Measurements from ENCODE around the gene LRP8.

- no peak for TF ChIP-seq RAD21 (CRISPR knock-in tag; IDR thresholded peaks at IDR 0.05)
- no peak for TF ChIP-seq RFXANK (CRISPR knock-in tag; IDR thresholded peaks at IDR 0.05)
- no peak for TF ChIP-seq MZF1 (CRISPR knock-in tag; IDR thresholded peaks at IDR 0.05; ENCODE audit: borderline replicate concordance)
- no peak for TF ChIP-seq KLF6 (CRISPR knock-in tag; IDR thresholded peaks at IDR 0.05)
- no peak for TF ChIP-seq CTCF (CRISPR knock-in tag; IDR thresholded peaks at IDR 0.05)
- TF ChIP-seq POLR2AphosphoS2 (IDR thresholded peaks at IDR 0.05; ENCODE audit: low read depth, low read length), result no peak
- TF ChIP-seq SNAPC4 (CRISPR knock-in tag; IDR thresholded peaks at IDR 0.05), result no peak
- TF ChIP-seq POLR2A (IDR thresholded peaks at IDR 0.05; ENCODE audit: insufficient read depth in 1 of 2, low read depth in 2 of 2, low read length in 2 of 2), result no peak
These were observed 30.7 kb downstream of the LRP8 start for GRCh38 chr1:53297195-53297594.
